GM10266 (cell line): Measurements from ENCODE around the gene XPA.

Source experiments
- DNase-seq: peaks from one replicate; pipeline ENCODE4 v3.0.0; 2012; ENCODE audit errors: extremely low spot score
- TF ChIP-seq, protein P1 (sequence below): IDR thresholded peaks from 2 replicates; pipeline ENCODE4 v1.5.1; 2012; ENCODE audit warnings: mild to moderate bottlenecking, low read depth; ENCODE audit not compliant: control insufficient read depth, insufficient read depth; ENCODE audit errors: missing control alignments

Gene XPA

DNA sequence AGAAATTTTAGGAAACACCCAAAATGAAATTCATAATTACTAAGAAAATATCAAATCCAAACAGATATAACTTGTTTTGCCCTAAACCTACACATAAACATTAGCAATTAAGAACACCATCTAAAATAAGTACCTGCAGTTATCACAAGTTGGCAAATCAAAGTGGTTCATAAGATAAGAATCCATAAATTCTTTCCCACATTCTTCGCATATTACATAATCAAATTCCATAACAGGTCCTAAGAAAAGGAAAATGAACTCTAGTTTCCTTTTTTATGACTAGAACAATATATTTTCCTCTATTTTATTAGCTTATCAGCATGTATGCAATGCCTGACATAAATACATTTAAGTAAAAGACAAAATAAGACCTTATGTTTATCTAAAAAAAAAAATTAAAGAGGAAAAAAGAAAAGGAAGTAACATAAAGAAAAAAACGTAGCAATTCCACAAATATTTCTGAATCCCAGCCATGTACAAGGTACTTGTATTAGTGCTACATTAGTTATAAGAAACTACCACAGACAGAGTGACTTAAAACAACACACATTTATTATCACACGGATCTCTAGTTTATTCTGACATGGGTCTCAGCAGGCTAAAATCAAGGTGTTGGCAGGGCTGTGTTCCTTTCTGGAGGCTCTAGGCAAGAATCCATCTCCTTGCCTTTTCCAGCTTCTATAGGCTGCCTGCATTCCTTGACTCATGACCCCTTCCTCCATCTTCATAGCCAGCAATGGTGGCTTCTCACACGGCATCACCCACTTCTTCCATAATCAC is 7.5 kb downstream of the XPA start:
- DNase-seq: no peak
- TF ChIP-seq, protein P1, sequence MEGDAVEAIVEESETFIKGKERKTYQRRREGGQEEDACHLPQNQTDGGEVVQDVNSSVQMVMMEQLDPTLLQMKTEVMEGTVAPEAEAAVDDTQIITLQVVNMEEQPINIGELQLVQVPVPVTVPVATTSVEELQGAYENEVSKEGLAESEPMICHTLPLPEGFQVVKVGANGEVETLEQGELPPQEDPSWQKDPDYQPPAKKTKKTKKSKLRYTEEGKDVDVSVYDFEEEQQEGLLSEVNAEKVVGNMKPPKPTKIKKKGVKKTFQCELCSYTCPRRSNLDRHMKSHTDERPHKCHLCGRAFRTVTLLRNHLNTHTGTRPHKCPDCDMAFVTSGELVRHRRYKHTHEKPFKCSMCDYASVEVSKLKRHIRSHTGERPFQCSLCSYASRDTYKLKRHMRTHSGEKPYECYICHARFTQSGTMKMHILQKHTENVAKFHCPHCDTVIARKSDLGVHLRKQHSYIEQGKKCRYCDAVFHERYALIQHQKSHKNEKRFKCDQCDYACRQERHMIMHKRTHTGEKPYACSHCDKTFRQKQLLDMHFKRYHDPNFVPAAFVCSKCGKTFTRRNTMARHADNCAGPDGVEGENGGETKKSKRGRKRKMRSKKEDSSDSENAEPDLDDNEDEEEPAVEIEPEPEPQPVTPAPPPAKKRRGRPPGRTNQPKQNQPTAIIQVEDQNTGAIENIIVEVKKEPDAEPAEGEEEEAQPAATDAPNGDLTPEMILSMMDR: no peak

DNA sequence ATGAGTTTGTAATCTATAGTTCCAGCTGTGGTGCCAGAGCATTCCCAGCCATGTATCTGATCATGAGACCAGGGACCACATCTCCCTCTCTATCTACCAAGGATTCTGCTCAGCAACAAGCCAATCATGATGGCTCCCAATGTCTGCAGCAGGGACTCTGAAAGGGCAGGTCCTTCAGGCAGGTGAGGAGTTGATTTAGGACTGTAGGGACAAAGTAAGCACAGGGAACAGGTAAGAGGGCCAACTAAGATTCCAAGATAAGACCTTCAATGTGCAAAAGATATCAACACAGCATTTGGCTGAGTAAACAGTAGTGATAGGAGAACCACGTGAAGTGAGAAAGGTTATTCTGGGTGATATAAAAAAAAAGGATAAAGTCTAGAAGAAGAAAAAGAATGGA is 8.5 kb downstream of the XPA start:
- TF ChIP-seq, protein P1: no peak

DNA sequence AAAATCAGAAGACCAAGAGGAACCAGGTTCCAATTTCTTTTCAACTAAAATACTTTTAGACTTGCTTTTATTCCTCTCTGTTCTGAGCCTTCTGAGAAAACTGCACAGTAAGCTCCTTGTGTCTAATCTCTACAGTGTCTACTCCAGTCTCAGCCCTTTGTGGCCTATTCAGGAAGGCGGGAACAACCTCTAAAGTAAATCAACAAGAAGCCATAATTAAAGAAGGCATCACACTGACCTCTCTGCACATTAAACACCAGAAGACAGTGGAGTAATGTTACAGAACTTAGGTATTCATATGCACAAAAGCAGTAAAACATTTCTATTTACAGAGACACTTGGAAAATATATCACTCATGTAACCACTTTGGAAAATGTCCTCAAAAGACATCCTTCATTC is 14.9 kb downstream of the XPA start:
- no peak for DNase-seq
- TF ChIP-seq, protein P1: no peak

More for the DNA sequence above, 8.5 kb downstream of the XPA start:
- no peak for DNase-seq

DNA sequence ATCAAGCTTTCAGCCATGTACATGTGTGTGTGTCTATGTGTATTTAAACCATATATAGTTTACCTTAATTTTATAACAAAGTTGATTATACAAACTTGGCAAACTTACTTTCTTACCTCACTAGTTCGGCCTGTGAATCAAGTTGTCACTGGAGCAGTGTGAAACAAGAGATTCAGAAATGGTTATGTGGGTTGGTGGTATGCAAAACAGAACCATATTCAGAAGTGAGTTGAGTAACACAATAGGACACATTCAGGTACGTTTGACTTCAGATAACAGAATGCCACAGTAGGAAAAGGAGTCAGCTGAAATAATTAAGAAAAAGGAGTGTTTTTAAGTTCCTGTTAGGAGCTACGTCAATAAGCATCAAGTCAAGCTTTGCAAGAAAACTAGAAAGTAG is 21.5 kb downstream of the XPA start:
- DNase-seq: no peak

DNA sequence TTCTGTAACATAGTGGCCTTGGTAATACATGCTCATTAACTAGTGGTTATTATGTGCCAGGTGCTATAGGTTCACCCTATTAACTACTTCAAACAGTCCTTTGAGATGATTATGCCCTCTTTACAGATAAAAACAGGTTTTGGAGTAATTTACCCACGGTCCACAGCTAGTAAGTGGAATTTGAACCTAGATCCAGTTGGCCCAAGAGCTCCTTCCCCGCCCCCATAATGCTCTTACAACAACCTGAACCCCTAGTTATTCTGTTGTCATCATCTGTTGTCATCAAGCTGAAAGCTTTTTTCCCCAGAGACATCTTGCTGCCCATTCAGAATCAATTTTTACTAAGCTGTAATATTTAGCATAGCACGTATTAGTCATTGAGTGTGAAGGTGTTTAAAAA is 23.2 kb downstream of the XPA start:
- TF ChIP-seq, protein P1: no peak
- DNase-seq: no peak

More for the DNA sequence above, 21.5 kb downstream of the XPA start:
- TF ChIP-seq, protein P1: no peak

DNA sequence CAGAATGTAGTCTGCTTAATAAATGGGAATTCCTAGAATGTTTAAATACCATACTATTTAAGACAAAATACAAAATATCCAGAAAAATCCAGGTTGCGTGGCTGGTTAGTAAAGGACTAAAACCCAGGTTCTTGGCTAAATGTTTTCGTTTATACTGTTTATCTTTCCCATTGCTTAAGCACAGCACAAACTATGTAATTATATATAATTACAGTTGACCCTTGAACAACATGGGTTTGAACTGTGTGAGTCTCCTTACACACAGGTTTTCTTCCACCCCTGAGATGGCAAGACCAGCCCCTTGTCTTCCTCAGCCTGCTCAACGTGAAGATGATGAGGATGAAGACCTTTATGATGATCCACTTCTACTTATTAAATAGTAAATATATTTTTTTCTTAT is 24.7 kb downstream of the XPA start:
- TF ChIP-seq, protein P1: no peak
- no peak for DNase-seq

DNA sequence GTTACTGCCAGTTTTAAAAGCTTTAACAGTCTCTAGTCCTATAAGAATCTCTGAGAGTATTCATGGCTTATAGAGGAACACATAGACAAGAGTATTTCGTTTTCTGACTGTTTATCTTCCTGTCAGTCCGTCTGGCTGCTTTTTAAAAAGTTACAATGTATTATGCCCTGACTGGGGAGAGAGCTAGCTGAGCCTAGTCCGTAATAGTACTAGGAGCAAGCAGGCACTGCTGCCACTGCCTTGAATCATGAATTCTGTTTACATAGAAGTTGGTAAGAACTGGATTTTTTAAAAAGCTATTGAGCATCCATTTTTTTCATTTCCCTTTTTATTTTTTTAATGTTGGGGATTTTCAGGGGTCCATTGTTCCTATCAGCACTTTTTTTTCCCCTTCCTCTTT is 26.6 kb downstream of the XPA start:
- DNase-seq: no peak
- TF ChIP-seq, protein P1: no peak
